Activated naive CD8-positive, alpha-beta T cell treated with anti-CD3 and anti-CD28 coated beads, Interleukin-2, amount 50 U/mL, for 24 hours (primary cell): ENCODE results near the gene FAM217A.

Experiments
- ATAC-seq: fragments of 150-1000 bp; cut with Tn5 transposase; one replicate; pipeline ENCODE4 v1.10.0; 2021
- DNase-seq: peaks from one replicate; pipeline ENCODE4 v3.0.0; 2021
- H3K27ac Mint-ChIP-seq: one replicate; pipeline ENCODE4 v1.8.0; 2021; ENCODE audit warnings: mild to moderate bottlenecking, mixed read lengths
- H3K27me3 Mint-ChIP-seq: one replicate; pipeline ENCODE4 v1.8.0; 2021; ENCODE audit warnings: mixed read lengths
- H3K36me3 Mint-ChIP-seq: one replicate; pipeline ENCODE4 v1.8.0; 2021; ENCODE audit warnings: low read depth, mixed read lengths
- H3K4me1 Mint-ChIP-seq: one replicate; pipeline ENCODE4 v1.8.0; 2021; ENCODE audit warnings: mixed read lengths
- H3K4me3 Mint-ChIP-seq: one replicate; pipeline ENCODE4 v1.8.0; 2021; ENCODE audit warnings: mild to moderate bottlenecking, moderate library complexity, mixed read lengths
- H3K9me3 Mint-ChIP-seq: one replicate; pipeline ENCODE4 v1.8.0; 2021; ENCODE audit warnings: mixed read lengths

Gene FAM217A

GRCh38 chr6:4021854-4022695, 56.9 kb downstream of the FAM217A start:
- DNase-seq (no peak), ATAC-seq (no peak)
- peak overlapping the region; percentile 94 for H3K27ac Mint-ChIP-seq
- no peaks in the 10 kb centered on the region for H3K27me3 Mint-ChIP-seq
- H3K4me1 Mint-ChIP-seq = peaks cover 71% of the 10 kb centered on the region
- H3K9me3 Mint-ChIP-seq = no peaks in the 10 kb centered on the region
- H3K4me3 Mint-ChIP-seq = peak overlapping the region; percentile 94
- H3K36me3 Mint-ChIP-seq = peaks cover 34% of the 10 kb centered on the region

- no peaks in the 10 kb centered on the region for H3K9me3 Mint-ChIP-seq
- H3K36me3 Mint-ChIP-seq = peaks cover 28% of the 10 kb centered on the region
- ATAC-seq (peak; percentile 77), DNase-seq (peak; percentile 88)
- H3K27me3 Mint-ChIP-seq = no peaks in the 10 kb centered on the region
- peak overlapping the region; percentile 94 for H3K4me3 Mint-ChIP-seq
- peak overlapping the region; percentile 94 for H3K27ac Mint-ChIP-seq
- H3K4me1 Mint-ChIP-seq = peaks cover 68% of the 10 kb centered on the region
Observed at GRCh38 chr6:4021133-4021853, 57.6 kb downstream of the FAM217A start.

DNA sequence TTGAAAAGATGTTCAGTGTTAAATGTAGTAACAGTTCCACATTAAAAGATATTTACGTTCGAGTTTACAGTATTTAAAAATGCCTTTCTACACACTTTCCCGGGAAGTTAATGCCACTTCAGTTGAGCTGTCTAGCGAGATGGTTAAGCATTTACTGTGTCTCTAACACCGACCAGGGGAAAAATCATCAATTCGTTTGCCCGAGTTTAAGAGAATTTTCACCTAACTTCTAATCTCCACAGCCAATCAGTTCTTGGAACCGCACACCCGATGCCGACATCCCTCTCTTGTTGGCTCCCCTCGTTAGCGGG, 58.2 kb downstream of the FAM217A start:
- H3K4me1 Mint-ChIP-seq = peaks cover 72% of the 10 kb centered on the region

GRCh38 chr6:4018924-4019236, 60.1 kb downstream of the FAM217A start:
- DNase-seq (no peak), ATAC-seq (no peak)
- Mint-ChIP-seq H3K27ac (peak overlapping the region; percentile 94), H3K36me3 (peaks cover 26% of the 10 kb centered on the region), H3K4me1 (peaks cover 68% of the 10 kb centered on the region), H3K4me3 (peak overlapping the region; percentile 94), H3K27me3 (no peaks in the 10 kb centered on the region), H3K9me3 (no peaks in the 10 kb centered on the region)

More for the DNA sequence above, 58.2 kb downstream of the FAM217A start:
- peak overlapping the region; percentile 94 for H3K27ac Mint-ChIP-seq
- peak overlapping the region; percentile 94 for H3K4me3 Mint-ChIP-seq
- DNase-seq = no peak
- H3K27me3 Mint-ChIP-seq = no peaks in the 10 kb centered on the region
- no peaks in the 10 kb centered on the region for H3K9me3 Mint-ChIP-seq
- ATAC-seq = no peak
- H3K36me3 Mint-ChIP-seq = peaks cover 28% of the 10 kb centered on the region
